Liver (tissue), 9 donors: ENCODE results near the gene SCTR. TPM values are rescaled to one million over a fixed set of nuclear protein-coding genes. Genes with fewer than 3 reads are reported as not detected.

ENCODE experiments used
- DNase-seq: peaks from one replicate; pipeline ENCODE4 v3.0.0-alpha.2; 2017; ENCODE audit warnings: low spot score
- H3K27ac ChIP-seq, 2 donors: one replicate each; pipeline ENCODE4 v1.7.0; 2013; ENCODE audit warnings: inconsistent platforms in 2 of 2, low read length in 2 of 2, control low read depth in 1 of 2, low read depth in 1 of 2, mild to moderate bottlenecking in 1 of 2
- H3K27me3 ChIP-seq, 4 donors: one replicate each; pipeline versions ENCODE4 v1.6.1 to v1.7.0; 2013; ENCODE audit warnings: low read length in 3 of 4, inconsistent platforms in 1 of 4, mild to moderate bottlenecking in 1 of 4, moderate library complexity in 1 of 4; ENCODE audit not compliant: control insufficient read depth in 4 of 4, insufficient read depth in 4 of 4
- H3K36me3 ChIP-seq, 4 donors: one replicate each; pipeline versions ENCODE4 v1.6.1 to v1.7.0; 2013; ENCODE audit warnings: low read length in 3 of 4, mild to moderate bottlenecking in 3 of 4, low read depth in 1 of 4, moderate library complexity in 1 of 4; ENCODE audit not compliant: control insufficient read depth in 4 of 4, insufficient read depth in 3 of 4
- H3K4me1 ChIP-seq, 4 donors: one replicate each; pipeline versions ENCODE4 v1.6.1 to v1.7.0; 2013; ENCODE audit warnings: low read length in 3 of 4, mild to moderate bottlenecking in 3 of 4, moderate library complexity in 1 of 4; ENCODE audit not compliant: control insufficient read depth in 4 of 4, insufficient read depth in 4 of 4
- H3K4me3 ChIP-seq, 3 donors: one replicate each; pipeline versions ENCODE4 v1.6.1 to v1.7.0; 2013; ENCODE audit warnings: low read length in 3 of 3, control low read depth in 1 of 3, low read depth in 1 of 3, mild to moderate bottlenecking in 1 of 3
- H3K9ac ChIP-seq, 2 donors: one replicate each; pipeline ENCODE4 v1.7.0; 2013; ENCODE audit warnings: low read length in 2 of 2, mild to moderate bottlenecking in 2 of 2, moderate library complexity in 2 of 2, control low read depth in 1 of 2, low read depth in 1 of 2
- H3K9me3 ChIP-seq, 4 donors: one replicate each; pipeline versions ENCODE4 v1.6.1 to v1.7.0; 2013; ENCODE audit warnings: low read length in 3 of 4; ENCODE audit not compliant: control insufficient read depth in 4 of 4
- CTCF ChIP-seq: fragments of 150-350 bp; IDR thresholded peaks from 2 replicates; pipeline ENCODE4 v1.5.1; 2017; ENCODE audit warnings: improper control_type of control experiment, low read depth, low read length; ENCODE audit not compliant: missing input control
- FOXA1 ChIP-seq: IDR thresholded peaks from 2 replicates; pipeline ENCODE4 v1.6.1; 2016; ENCODE audit warnings: antibody characterized with exemption
- JUND ChIP-seq, 2 donors: IDR thresholded peaks; 2 replicates each; pipeline ENCODE4 v1.6.1; 2016; ENCODE audit warnings: antibody characterized with exemption in 2 of 2
- RAD21 ChIP-seq, 2 donors: IDR thresholded peaks; 2 replicates each; pipeline ENCODE4 v1.6.1; 2016; ENCODE audit warnings: antibody characterized with exemption in 2 of 2, mild to moderate bottlenecking in 2 of 2
- REST ChIP-seq: IDR thresholded peaks from 2 replicates; pipeline ENCODE4 v1.6.1; 2016; ENCODE audit warnings: antibody characterized with exemption, mild to moderate bottlenecking
- SP1 ChIP-seq: IDR thresholded peaks from 2 replicates; pipeline ENCODE4 v1.6.1; 2018; ENCODE audit warnings: antibody characterized with exemption, mild to moderate bottlenecking
- TAF1 ChIP-seq: conservative IDR thresholded peaks from 2 replicates; pipeline ENCODE4 v1.6.1; 2016; ENCODE audit warnings: antibody characterized with exemption, mild to moderate bottlenecking
- YY1 ChIP-seq: IDR thresholded peaks from 2 replicates; pipeline ENCODE4 v1.6.1; 2016; ENCODE audit warnings: antibody characterized with exemption, mild to moderate bottlenecking
- ZBTB33 ChIP-seq: IDR thresholded peaks from 2 replicates; pipeline ENCODE4 v1.6.1; 2016; ENCODE audit warnings: antibody characterized with exemption
- WGBS: extraction: QIAGEN DNeasy Blood & Tissue Kit; methylation state at CpG from one replicate; pipeline ENCODE4 v1.1.7; 2013; 5-methylcytosine and 5-hydroxymethylcytosine counted together
- polyA plus RNA-seq, 2 donors: library from polyadenylated mRNA; stranded (reverse) in 1 of 2; unstranded in 1 of 2; fragments of 200-250 nt in 1 of 2; fragments of >200 nt in 1 of 2; fragmentation: Nextera tagmentation in 1 of 2; extraction: Ambion mirVana in 1 of 2; gene quantifications; one replicate each; pipeline versions ENCODE4 v1.2.1 to v1.2.3, GENCODE V29; 2013 to 2015
- total RNA-seq, 2 donors: library from RNA; depleted of rRNA; stranded (reverse); fragments of >200 nt; gene quantifications; one replicate each; pipeline ENCODE4 v1.2.3, GENCODE V29; 2014
- donor health status: healthy.
- donor health status: healthy.
- donor health status: healthy.
- donor health status: healthy.
- donor health status: healthy.

SCTR gene
- total and polyA plus RNA-seq, 4 donors = 0.17 to 0.47 (median 0.29) TPM

- H3K9ac ChIP-seq = no peak overlapping the region
Measured at GRCh38 chr2:119438726-119439284, 85.5 kb downstream of the SCTR start.

More at GRCh38 chr2:119438726-119439284, 85.5 kb downstream of the SCTR start:
- TF ChIP-seq JUND (IDR thresholded peaks at IDR 0.05) (no peak), SP1 (no peak), TAF1 (no peak), FOXA1 (no peak), RAD21 (IDR thresholded peaks at IDR 0.05) (no peak), CTCF (no peak), ZBTB33 (no peak), YY1 (no peak), REST (no peak)
- no peak overlapping the region for H3K4me3 ChIP-seq
- 90% methylated on average over 6 of the region's 6 CpGs for WGBS
- no peak for DNase-seq
- no peaks in the 10 kb centered on the region for H3K9me3 ChIP-seq
- no peaks in the 10 kb centered on the region for H3K27me3 ChIP-seq
- H3K4me1 ChIP-seq = peaks cover 18 to 48% (median 39%) of the 10 kb centered on the region in 4 donors
- no peak overlapping the region for H3K27ac ChIP-seq
- H3K36me3 ChIP-seq = peaks cover 5 to 14% (median 8%) of the 10 kb centered on the region in 4 donors
